SKM-1 treated with dmso at 0.1 percent for 144 hours (cell line): ENCODE measurements around the gene TSPYL4.

Experiments used
- DNase-seq: peaks from one replicate; lab custom pipeline; 2025; ENCODE audit not compliant: unreplicated experiment; lab: John Stamatoyannopoulos, UW

TSPYL4 gene

DNA sequence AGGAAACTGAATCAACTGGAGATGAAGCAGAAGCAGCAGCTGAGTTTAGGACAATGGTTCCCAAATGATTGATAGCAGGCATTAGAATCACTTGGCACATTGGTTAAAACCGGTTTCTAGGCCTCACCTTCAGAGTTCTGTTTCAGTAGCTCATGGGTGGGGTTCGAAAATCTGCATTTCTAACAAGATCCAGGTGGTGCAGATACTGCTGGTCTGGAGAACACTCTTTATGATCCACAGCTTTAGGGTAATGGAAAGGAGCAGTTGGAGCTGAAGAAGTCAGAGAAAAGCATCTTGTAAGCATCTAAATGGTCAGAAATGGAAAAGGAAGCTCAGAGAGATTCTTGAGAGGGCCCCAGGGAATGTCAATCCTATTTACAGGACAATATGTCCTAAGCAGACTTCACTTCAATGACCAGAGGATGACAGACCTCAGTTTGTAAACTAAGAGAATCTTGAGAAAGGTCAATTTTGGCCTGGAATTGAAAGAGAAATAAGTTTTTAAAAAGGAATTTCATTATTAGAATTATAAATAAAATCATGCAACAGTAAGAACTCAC lies 17.4 kb upstream of the TSPYL4 start:
- DNase-seq = no peak

DNA sequence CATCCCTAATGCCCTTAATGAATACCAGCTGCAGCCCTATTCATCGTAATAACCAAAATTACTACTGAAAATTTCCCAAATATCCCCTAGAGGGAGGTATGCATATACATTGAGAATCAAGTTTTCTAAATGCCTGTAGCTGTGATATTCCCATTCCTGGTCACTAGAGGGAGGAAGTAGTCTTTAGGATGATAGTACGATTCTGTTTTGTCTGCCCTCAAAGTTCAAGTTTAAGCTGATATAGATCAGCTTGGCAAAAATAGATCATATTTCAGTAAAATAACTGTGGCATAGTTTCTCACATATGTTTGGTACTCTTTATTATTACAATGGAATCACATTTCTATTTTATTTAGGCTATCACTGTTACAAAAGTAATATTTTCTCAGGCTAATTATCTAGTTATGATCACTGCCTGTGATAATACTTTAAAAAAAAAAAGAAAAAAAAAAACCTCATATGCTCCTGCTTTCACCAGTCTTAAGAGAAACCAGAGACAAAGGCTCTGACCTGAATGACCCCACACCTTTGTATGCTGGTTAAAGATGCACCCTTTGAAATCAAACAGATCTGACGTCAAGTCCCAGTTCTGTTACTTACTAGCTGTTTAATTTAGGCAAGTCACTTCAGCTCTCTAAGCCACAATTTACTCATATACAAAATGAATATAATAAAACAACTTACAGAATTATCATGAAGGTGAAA lies 14.9 kb upstream of the TSPYL4 start:
- peak; percentile 83 for DNase-seq

DNA sequence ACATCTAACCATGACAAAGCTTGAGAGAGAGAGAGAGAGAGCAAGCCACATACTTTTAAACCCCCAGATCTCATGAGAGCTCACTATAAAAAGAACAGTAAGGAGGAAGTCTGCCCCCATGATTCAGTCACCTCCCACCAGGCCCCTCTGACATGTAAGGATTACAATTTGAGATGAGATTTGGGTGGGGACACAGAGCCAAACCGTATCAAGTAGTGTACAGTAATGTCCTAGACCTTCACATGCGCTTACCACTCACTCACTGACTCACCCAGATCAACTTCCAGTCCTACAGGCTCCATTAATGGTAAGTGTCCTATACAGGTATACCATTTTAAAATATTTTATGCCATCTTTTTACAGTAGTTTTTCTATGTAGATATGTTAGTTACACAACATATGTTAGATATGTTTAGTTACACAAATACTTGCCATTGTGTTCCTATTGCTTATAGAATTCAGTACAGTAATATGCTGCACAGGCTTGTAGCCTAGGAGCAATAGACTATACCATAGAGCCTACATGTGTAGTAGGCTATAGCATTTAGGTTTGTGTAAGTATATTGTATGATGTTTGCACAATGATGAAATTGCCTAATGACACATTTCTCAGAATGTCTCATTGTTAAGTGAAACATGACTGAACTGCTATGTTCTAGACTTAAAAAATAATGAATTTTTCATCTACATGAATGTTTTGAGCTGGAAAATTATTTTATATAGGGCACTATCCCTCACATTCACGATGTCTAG lies 14.1 kb upstream of the TSPYL4 start:
- DNase-seq = no peak

- DNase-seq = no peak
Measured at GRCh38 chr6:116266803-116267202, 12.9 kb upstream of the TSPYL4 start.

- no peak for DNase-seq
Measured at GRCh38 chr6:116265041-116265829, 11.4 kb upstream of the TSPYL4 start.

- no peak for DNase-seq
Measured at GRCh38 chr6:116263353-116263752, 9.5 kb upstream of the TSPYL4 start.

DNA sequence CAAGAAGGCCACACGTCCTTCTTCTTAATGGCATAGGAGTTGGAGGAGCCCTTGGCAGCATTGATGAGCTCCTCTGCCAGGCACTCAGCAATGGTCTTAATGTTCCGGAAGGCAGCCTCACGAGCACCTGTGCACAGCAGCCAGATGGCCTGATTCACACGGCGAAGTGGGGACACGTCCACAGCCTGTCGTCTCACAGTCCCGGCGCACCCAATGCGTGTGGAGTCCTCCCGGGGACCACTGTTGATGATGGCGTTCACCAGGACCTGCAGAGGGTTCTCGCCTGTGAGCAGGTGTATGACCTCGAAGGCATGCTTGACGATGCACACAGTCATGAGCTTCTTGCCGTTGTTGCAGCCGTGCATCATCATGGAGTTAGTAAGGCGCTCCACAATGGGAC lies 4.6 kb upstream of the TSPYL4 start:
- no peak for DNase-seq

- no peak for DNase-seq
Measured at GRCh38 chr6:116256694-116257093, 2.8 kb upstream of the TSPYL4 start.

- no peak for DNase-seq
Measured at GRCh38 chr6:116255246-116255800, 1.4 kb upstream of the TSPYL4 start.

- DNase-seq = no peak
Measured at GRCh38 chr6:116254297-116255056, 602 bp upstream of the TSPYL4 start.

DNA sequence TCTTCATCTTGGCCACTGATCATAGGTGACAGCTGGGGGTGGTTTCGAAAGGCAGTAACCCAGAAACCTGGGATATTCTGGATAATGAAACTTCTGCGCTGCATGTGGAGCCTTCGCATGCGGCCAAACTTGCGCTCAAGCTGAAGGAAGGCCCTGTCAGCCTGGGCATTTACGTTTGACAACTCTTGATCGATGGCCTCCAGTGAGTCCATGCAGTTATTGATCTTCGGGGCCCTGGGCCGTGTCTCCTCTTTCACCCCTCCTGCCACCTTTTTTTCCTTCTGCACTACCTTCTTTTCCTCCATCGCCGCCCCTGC lies 729 bp downstream of the TSPYL4 start:
- DNase-seq = no peak

- DNase-seq = no peak
Measured at GRCh38 chr6:116251568-116252384, 2.1 kb downstream of the TSPYL4 start.

- no peak for DNase-seq
Measured at GRCh38 chr6:116248577-116248976, 5.3 kb downstream of the TSPYL4 start.

GRCh38 chr6:116247285-116247684 lies 6.6 kb downstream of the TSPYL4 start:
- peak; percentile 30 for DNase-seq

DNA sequence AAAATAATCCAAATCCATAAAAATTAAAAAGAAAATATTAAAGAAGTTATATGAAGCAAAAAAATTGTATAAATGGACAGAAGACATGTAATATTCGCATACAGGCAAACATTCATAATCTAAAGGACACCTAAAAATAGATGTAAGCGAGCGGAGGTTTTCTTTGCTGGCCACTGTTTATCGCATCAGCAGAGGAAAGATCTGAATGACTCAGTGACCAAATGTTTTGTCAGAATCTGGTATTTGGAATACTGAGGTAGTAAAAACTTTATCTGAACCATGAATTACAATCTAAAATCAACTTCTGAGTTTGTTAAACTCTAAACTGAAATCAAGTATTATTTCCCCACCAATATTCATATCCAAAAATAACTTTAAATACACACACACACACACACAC lies 7.8 kb downstream of the TSPYL4 start:
- no peak for DNase-seq

- no peak for DNase-seq
Measured at GRCh38 chr6:116244284-116244683, 9.6 kb downstream of the TSPYL4 start.

GRCh38 chr6:116239856-116240255 lies 14.0 kb downstream of the TSPYL4 start:
- no peak for DNase-seq

GRCh38 chr6:116239256-116239655 lies 14.6 kb downstream of the TSPYL4 start:
- DNase-seq = no peak

DNA sequence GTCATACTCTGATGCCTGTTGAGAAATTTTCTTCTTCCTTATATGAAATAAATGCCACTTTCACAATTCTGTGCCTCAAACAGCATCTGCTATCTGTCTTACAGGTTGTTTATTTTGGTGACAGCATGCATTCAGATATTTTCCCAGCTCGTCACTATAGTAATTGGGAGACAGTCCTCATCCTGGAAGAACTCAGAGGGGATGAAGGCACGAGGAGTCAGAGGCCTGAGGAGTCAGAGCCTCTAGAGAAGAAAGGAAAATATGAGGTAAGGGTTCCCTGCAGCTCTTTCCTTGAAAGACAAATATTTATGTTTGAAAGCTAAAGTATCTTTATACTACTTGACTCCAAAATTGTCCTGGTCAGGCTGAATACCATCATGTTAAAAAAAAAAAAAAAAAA lies 15.8 kb downstream of the TSPYL4 start:
- no peak for DNase-seq

- no peak for DNase-seq
Measured at GRCh38 chr6:116234689-116235088, 19.2 kb downstream of the TSPYL4 start.
